ENCODE results near the gene MAP3K14.

MAP3K14 gene

DNA sequence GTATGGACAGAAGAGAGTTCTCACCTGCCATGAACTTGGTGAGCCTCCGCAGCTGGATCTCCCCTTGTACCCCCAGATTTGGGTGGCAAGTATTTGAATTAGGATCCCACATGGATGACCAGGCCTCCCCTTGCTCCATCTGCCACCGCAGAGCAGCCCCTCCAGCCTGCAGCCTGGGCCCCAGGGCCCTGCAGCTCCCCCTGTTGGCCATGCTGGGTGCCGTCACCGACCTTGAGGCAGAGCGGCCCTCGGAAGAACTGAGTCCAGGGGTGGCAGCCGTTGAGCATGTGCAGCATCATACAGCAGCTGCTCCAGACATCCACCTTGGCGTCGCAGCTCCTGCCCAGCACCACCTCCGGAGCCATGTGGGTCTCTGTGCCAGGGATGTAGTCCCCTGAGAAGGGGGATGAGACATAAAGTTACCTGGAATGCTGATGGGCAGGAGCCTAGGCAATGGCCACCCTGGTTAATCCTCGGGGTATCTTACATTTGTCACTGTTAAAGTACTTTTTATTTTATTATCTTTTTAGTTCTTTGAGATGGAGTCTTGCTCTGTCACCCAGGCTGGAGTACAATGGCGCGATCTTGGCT, 45.9 kb downstream of the MAP3K14 start:
- Histone ChIP-seq H3K18ac (ENCODE audit: low read length) (no peak overlapping the region), H3K79me2 (ENCODE audit: control insufficient read depth, insufficient read depth, low read length, poor library complexity) (no peaks in the 10 kb centered on the region), H2BK12ac (ENCODE audit: low read length) (no peak overlapping the region), H2AFZ (ENCODE audit: insufficient read depth, low read length, poor library complexity) (no peak overlapping the region), H3K14ac (ENCODE audit: low read length) (no peak overlapping the region), H4K12ac (ENCODE audit: low read depth, low read length) (no peak overlapping the region), H3K4me3 (ENCODE audit: low read depth, low read length) (no peak overlapping the region), H3K9me3 (ENCODE audit: insufficient read depth, low read depth, low read length) (no peaks in the 10 kb centered on the region), H3K23ac (ENCODE audit: low read length) (no peak overlapping the region), H4K91ac (ENCODE audit: low read depth, low read length) (no peak overlapping the region), H3K36me3 (ENCODE audit: control insufficient read depth in 1 of 2, insufficient read depth in 2 of 2, low read length in 2 of 2) (peaks cover 33 to 52% of the 10 kb centered on the region in 2 experiments), H3K27ac (ENCODE audit: low read depth, low read length) (no peak overlapping the region), H3K4me1 (ENCODE audit: control insufficient read depth in 1 of 2, insufficient read depth in 2 of 2, low read length in 2 of 2) (no peaks in the 10 kb centered on the region), H2BK5ac (ENCODE audit: low read depth, low read length, poor library complexity) (no peak overlapping the region), H4K8ac (ENCODE audit: low read depth, low read length) (no peak overlapping the region), H3K27me3 (ENCODE audit: insufficient read depth, low read length) (no peaks in the 10 kb centered on the region), H3K79me1 (ENCODE audit: low read length) (no peaks in the 10 kb centered on the region), H3K4ac (ENCODE audit: low read depth, low read length) (no peak overlapping the region), H3K9ac (ENCODE audit: low read length) (peak overlapping the region; percentile 69), H2AK5ac (ENCODE audit: low read length) (no peak overlapping the region), H3K4me2 (ENCODE audit: low read length) (no peak overlapping the region), H2BK120ac (ENCODE audit: insufficient read depth, low read length, poor library complexity) (no peak overlapping the region)
- peak in 1 of 2 donors; percentile 37 for DNase-seq
- no CpG with 5 or more reads among the region's 13 CpGs for whole genome bisulfite sequencing (ENCODE audit: extremely low coverage, insufficient coverage, insufficient read length)

DNA sequence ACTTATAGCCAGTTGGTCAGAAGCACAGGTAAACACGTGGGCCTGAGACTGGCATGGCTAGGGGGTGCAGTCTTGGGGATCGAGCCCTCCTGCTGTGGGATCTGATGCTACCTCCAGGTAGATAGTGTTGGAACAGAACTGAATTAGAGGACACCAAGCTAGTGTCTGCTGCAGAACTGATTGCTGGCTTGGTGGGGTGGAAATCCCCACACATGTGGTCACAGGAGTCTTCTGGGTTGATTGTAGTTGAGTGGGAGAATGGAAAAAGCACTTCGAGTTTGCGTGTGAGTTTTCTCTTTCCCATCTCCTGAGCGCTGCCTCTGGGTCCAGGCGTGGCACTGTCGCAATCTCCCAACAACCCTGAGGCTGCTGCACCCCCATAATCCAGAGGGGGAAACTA, 46.9 kb downstream of the MAP3K14 start:
- Histone ChIP-seq H3K27ac (ENCODE audit: low read depth, low read length) (no peak overlapping the region), H3K36me3 (ENCODE audit: control insufficient read depth in 1 of 2, insufficient read depth in 2 of 2, low read length in 2 of 2) (peaks cover 37 to 55% of the 10 kb centered on the region in 2 experiments), H2AFZ (ENCODE audit: insufficient read depth, low read length, poor library complexity) (no peak overlapping the region), H3K4ac (ENCODE audit: low read depth, low read length) (no peak overlapping the region), H3K18ac (ENCODE audit: low read length) (no peak overlapping the region), H3K9ac (ENCODE audit: low read length) (no peak overlapping the region), H3K79me1 (ENCODE audit: low read length) (no peaks in the 10 kb centered on the region), H3K4me2 (ENCODE audit: low read length) (no peak overlapping the region), H3K4me1 (ENCODE audit: control insufficient read depth in 1 of 2, insufficient read depth in 2 of 2, low read length in 2 of 2) (no peaks in the 10 kb centered on the region), H2BK120ac (ENCODE audit: insufficient read depth, low read length, poor library complexity) (no peak overlapping the region), H4K12ac (ENCODE audit: low read depth, low read length) (no peak overlapping the region), H2BK12ac (ENCODE audit: low read length) (no peak overlapping the region), H3K23ac (ENCODE audit: low read length) (no peak overlapping the region), H4K8ac (ENCODE audit: low read depth, low read length) (no peak overlapping the region), H3K14ac (ENCODE audit: low read length) (no peak overlapping the region), H2BK5ac (ENCODE audit: low read depth, low read length, poor library complexity) (no peak overlapping the region), H4K91ac (ENCODE audit: low read depth, low read length) (no peak overlapping the region), H3K79me2 (ENCODE audit: control insufficient read depth, insufficient read depth, low read length, poor library complexity) (no peaks in the 10 kb centered on the region), H3K27me3 (ENCODE audit: insufficient read depth, low read length) (no peaks in the 10 kb centered on the region), H3K9me3 (ENCODE audit: insufficient read depth, low read depth, low read length) (no peaks in the 10 kb centered on the region), H3K4me3 (ENCODE audit: low read depth, low read length) (peak overlapping the region; percentile 28), H2AK5ac (ENCODE audit: low read length) (no peak overlapping the region)
- DNase-seq: no peak
- no CpG with 5 or more reads among the region's 7 CpGs for WGBS (ENCODE audit: extremely low coverage, insufficient coverage, insufficient read length)

DNA sequence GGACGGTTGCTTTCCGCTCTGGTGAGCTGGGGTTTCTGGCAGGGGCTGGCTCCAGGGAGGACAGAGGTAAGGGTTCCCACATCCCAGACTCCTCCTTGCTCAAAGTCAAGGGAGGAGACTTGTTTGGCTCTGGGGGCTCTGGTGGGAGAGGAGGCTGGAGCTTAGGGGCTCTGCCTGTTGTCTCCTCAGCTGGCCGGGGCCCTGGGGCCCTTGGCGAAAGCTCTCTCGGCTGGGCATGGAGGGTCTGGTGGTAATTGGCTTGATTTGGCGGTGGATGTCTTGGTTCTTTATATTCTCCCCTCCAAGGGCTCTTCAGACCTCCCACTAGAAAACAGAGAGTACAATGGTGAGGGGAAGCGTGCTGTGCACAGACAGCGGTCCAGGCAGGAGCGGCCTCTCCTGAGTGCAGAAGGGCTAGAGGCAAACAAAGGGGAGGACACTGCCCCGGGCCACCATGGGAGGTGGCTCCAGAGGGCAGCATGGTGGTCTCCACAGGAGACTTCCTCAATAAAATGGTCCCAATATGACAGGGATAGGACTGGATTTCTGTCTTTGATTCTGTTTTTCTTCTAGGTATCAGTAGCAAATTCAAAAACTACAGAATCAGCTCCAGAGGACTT, 49.3 kb downstream of the MAP3K14 start:
- no peaks in the 10 kb centered on the region for H3K4me1 ChIP-seq (ENCODE audit: control insufficient read depth in 1 of 2, insufficient read depth in 2 of 2, low read length in 2 of 2)
- DNase-seq: no peak
- H3K27me3 ChIP-seq (ENCODE audit: insufficient read depth, low read length): no peaks in the 10 kb centered on the region
- WGBS (ENCODE audit: extremely low coverage, insufficient coverage, insufficient read length): no CpG with 5 or more reads among the region's 10 CpGs
- no peaks in the 10 kb centered on the region for H3K79me1 ChIP-seq (ENCODE audit: low read length)
- H4K12ac ChIP-seq (ENCODE audit: low read depth, low read length): no peak overlapping the region
- no peaks in the 10 kb centered on the region for H3K9me3 ChIP-seq (ENCODE audit: insufficient read depth, low read depth, low read length)
- H2BK120ac ChIP-seq (ENCODE audit: insufficient read depth, low read length, poor library complexity): no peak overlapping the region
- H3K4me2 ChIP-seq (ENCODE audit: low read length): no peak overlapping the region
- H3K4ac ChIP-seq (ENCODE audit: low read depth, low read length): no peak overlapping the region
- no peak overlapping the region for H3K14ac ChIP-seq (ENCODE audit: low read length)
- peaks cover 43 to 56% of the 10 kb centered on the region in 2 experiments for H3K36me3 ChIP-seq (ENCODE audit: control insufficient read depth in 1 of 2, insufficient read depth in 2 of 2, low read length in 2 of 2)
- no peak overlapping the region for H3K18ac ChIP-seq (ENCODE audit: low read length)
- H2AK5ac ChIP-seq (ENCODE audit: low read length): no peak overlapping the region
- no peak overlapping the region for H3K23ac ChIP-seq (ENCODE audit: low read length)
- H2BK5ac ChIP-seq (ENCODE audit: low read depth, low read length, poor library complexity): no peak overlapping the region
- H4K91ac ChIP-seq (ENCODE audit: low read depth, low read length): no peak overlapping the region
- no peaks in the 10 kb centered on the region for H3K79me2 ChIP-seq (ENCODE audit: control insufficient read depth, insufficient read depth, low read length, poor library complexity)
- no peak overlapping the region for H3K9ac ChIP-seq (ENCODE audit: low read length)
- H2AFZ ChIP-seq (ENCODE audit: insufficient read depth, low read length, poor library complexity): no peak overlapping the region
- no peak overlapping the region for H3K27ac ChIP-seq (ENCODE audit: low read depth, low read length)
- no peak overlapping the region for H2BK12ac ChIP-seq (ENCODE audit: low read length)
- H3K4me3 ChIP-seq (ENCODE audit: low read depth, low read length): no peak overlapping the region
- H4K8ac ChIP-seq (ENCODE audit: low read depth, low read length): no peak overlapping the region

DNA sequence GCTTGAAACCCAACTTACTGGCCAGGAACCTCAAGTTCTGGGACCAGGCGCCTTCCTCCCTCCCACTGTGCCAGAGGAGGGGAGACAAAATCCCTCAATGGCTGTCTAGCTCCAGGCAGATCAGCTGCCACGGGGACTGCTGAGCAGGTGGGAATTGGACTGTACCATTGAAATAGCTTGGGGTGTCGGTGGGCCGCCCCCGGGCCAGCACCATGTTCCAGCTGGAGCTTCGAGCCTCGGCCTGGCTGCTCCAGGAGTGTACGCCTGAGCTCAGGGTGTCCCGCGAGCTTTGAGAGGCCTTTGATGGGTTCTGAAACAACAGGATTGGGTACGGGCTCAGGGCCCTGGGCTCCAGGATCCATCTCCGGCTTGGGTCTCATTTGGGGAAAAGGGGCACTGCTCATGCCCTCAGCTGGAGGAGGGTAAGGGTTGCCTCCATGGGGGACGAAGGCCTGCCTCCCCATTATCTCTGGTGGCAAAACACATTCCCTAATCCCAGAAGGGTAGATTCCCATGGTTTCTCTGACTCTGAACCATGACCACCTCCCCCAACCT, 50.4 kb downstream of the MAP3K14 start:
- no peak overlapping the region for H2AK5ac ChIP-seq (ENCODE audit: low read length)
- peak overlapping the region; percentile 27 for H3K4me3 ChIP-seq (ENCODE audit: low read depth, low read length)
- H2BK120ac ChIP-seq (ENCODE audit: insufficient read depth, low read length, poor library complexity): no peak overlapping the region
- H3K18ac ChIP-seq (ENCODE audit: low read length): no peak overlapping the region
- no peak overlapping the region for H2AFZ ChIP-seq (ENCODE audit: insufficient read depth, low read length, poor library complexity)
- H3K4me1 ChIP-seq (ENCODE audit: control insufficient read depth in 1 of 2, insufficient read depth in 2 of 2, low read length in 2 of 2): peaks cover 0 to 8% of the 10 kb centered on the region in 2 experiments
- no peak overlapping the region for H2BK5ac ChIP-seq (ENCODE audit: low read depth, low read length, poor library complexity)
- H2BK12ac ChIP-seq (ENCODE audit: low read length): no peak overlapping the region
- no peaks in the 10 kb centered on the region for H3K27me3 ChIP-seq (ENCODE audit: insufficient read depth, low read length)
- no peaks in the 10 kb centered on the region for H3K79me2 ChIP-seq (ENCODE audit: control insufficient read depth, insufficient read depth, low read length, poor library complexity)
- no peaks in the 10 kb centered on the region for H3K9me3 ChIP-seq (ENCODE audit: insufficient read depth, low read depth, low read length)
- no peak overlapping the region for H3K4ac ChIP-seq (ENCODE audit: low read depth, low read length)
- H3K27ac ChIP-seq (ENCODE audit: low read depth, low read length): no peak overlapping the region
- no CpG with 5 or more reads among the region's 13 CpGs for WGBS (ENCODE audit: extremely low coverage, insufficient coverage, insufficient read length)
- H4K91ac ChIP-seq (ENCODE audit: low read depth, low read length): no peak overlapping the region
- H3K36me3 ChIP-seq (ENCODE audit: control insufficient read depth in 1 of 2, insufficient read depth in 2 of 2, low read length in 2 of 2): peaks cover 43 to 56% of the 10 kb centered on the region in 2 experiments
- DNase-seq: no peak
- H3K4me2 ChIP-seq (ENCODE audit: low read length): no peak overlapping the region
- H3K14ac ChIP-seq (ENCODE audit: low read length): no peak overlapping the region
- no peaks in the 10 kb centered on the region for H3K79me1 ChIP-seq (ENCODE audit: low read length)
- H4K8ac ChIP-seq (ENCODE audit: low read depth, low read length): no peak overlapping the region
- H3K23ac ChIP-seq (ENCODE audit: low read length): no peak overlapping the region
- H4K12ac ChIP-seq (ENCODE audit: low read depth, low read length): no peak overlapping the region
- no peak overlapping the region for H3K9ac ChIP-seq (ENCODE audit: low read length)
